HEK293 (cell line): ENCODE results near the gene TRIM66.
A peak's percentile ranks its signal among the peaks of the same experiment; 100 is the strongest.

Source experiments
- CTCF ChIA-PET: fragments of 350-600 bp; formaldehyde crosslinking; extraction: SDS; loops from one replicate; lab custom pipeline; 2021; ENCODE audit warnings: antibody characterized with exemption; lab: Yijun Ruan, JAX
- POLR2A ChIA-PET: fragments of 300-600 bp; formaldehyde crosslinking; extraction: SDS; loops from one replicate; lab custom pipeline; 2020; ENCODE audit warnings: antibody characterized with exemption, inconsistent platforms; lab: Yijun Ruan, JAX
- H3K27ac ChIP-seq: fragments of 200-500 bp; sonication (Bioruptor generic); 2 replicates; pipeline ENCODE4 v1.5.1; 2014; ENCODE audit warnings: low read depth, low read length, control low read depth, inconsistent platforms; ENCODE audit errors: extremely low read depth
- H3K36me3 ChIP-seq, 2 experiments: fragments of 200-500 bp in 1 of 2; sonication (Bioruptor generic) in 1 of 2; 1 replicate in 1 of 2; 2 replicates in 1 of 2; pipeline ENCODE4 v1.5.1; 2014 to 2017; ENCODE audit warnings: inconsistent platforms in 2 of 2, low read length in 2 of 2; ENCODE audit not compliant: control insufficient read depth in 2 of 2, insufficient read depth in 1 of 2
- H3K4me1 ChIP-seq: fragments of 200-500 bp; sonication (Bioruptor generic); 2 replicates; pipeline ENCODE4 v1.5.1; 2014; ENCODE audit warnings: mild to moderate bottlenecking, low read length, inconsistent platforms; ENCODE audit not compliant: control insufficient read depth, insufficient read depth
- H3K4me3 ChIP-seq: 2 replicates; pipeline ENCODE4 v1.5.1; 2011; ENCODE audit warnings: low read depth, mild to moderate bottlenecking, control low read depth, low read length, moderate library complexity
- H3K9me3 ChIP-seq: fragments of 200-500 bp; sonication (Bioruptor generic); 2 replicates; pipeline ENCODE4 v1.5.1; 2014; ENCODE audit warnings: low read depth, low read length, inconsistent platforms; ENCODE audit not compliant: control insufficient read depth, insufficient read depth
- GLIS1 ChIP-seq: fragments of 450-650 bp; formaldehyde crosslinking; IDR thresholded peaks from 2 replicates; pipeline ENCODE4 v1.5.1; 2016; ENCODE audit warnings: missing biosample characterization, missing genetic modification characterization
- ZEB2 ChIP-seq: fragments of 450-650 bp; formaldehyde crosslinking; IDR thresholded peaks from 2 replicates; pipeline ENCODE4 v1.5.1; 2016; ENCODE audit warnings: missing biosample characterization, missing genetic modification characterization
- ZNF10 ChIP-seq: fragments of 450-650 bp; formaldehyde crosslinking; IDR thresholded peaks from 2 replicates; pipeline ENCODE4 v1.5.1; 2017; ENCODE audit warnings: missing biosample characterization, missing genetic modification characterization
- ZNF112 ChIP-seq: fragments of 450-650 bp; formaldehyde crosslinking; IDR thresholded peaks from 2 replicates; pipeline ENCODE4 v1.5.0; 2017; ENCODE audit warnings: missing biosample characterization, missing genetic modification characterization
- ZNF274 ChIP-seq, 2 experiments: fragments of 200-500 bp in 1 of 2; fragments of 450-650 bp in 1 of 2; sonication (Bioruptor generic) in 1 of 2; formaldehyde crosslinking in 1 of 2; IDR thresholded peaks; 2 replicates each; pipeline versions ENCODE4 v1.5.1 to v1.6.1; 2014 to 2016; ENCODE audit warnings: borderline replicate concordance in 1 of 2, inconsistent platforms in 1 of 2, low read length in 1 of 2, missing biosample characterization in 1 of 2, missing genetic modification characterization in 1 of 2
- ZNF600 ChIP-seq: fragments of 450-650 bp; formaldehyde crosslinking; IDR thresholded peaks from 2 replicates; pipeline ENCODE4 v1.5.1; 2016; ENCODE audit warnings: missing biosample characterization, missing genetic modification characterization
- TF ChIP-seq, protein P1 (sequence below): fragments of 450-650 bp; formaldehyde crosslinking; IDR thresholded peaks from 2 replicates; pipeline ENCODE4 v1.5.1; 2016; ENCODE audit warnings: missing biosample characterization, missing genetic modification characterization
- TF ChIP-seq, protein P2 (sequence below): fragments of 450-650 bp; formaldehyde crosslinking; IDR thresholded peaks from 2 replicates; pipeline ENCODE4 v1.5.1; 2016; ENCODE audit warnings: missing biosample characterization, missing genetic modification characterization
- TF ChIP-seq, protein P3 (sequence below): fragments of 450-650 bp; formaldehyde crosslinking; IDR thresholded peaks from 2 replicates; pipeline ENCODE4 v1.5.1; 2016; ENCODE audit warnings: missing biosample characterization, missing genetic modification characterization

The TRIM66 gene

DNA sequence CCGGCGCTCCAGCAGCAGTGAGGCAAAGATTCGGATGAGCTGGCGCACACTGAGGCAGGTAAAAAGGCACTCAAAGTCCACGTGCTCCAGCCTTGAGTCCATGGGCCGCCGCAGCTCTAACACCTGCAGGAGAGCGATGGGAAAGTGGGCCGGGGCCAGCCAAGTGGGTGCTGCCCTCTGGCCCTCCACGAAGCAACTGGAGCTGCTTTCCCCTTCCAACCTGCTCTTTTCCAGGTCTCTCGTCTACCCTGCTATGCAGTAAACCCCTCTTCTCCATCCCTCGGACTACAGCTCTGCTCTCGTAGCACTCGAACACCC is 20.1 kb upstream of the TRIM66 start:
- CTCF ChIA-PET, result no interaction called here
- POLR2A ChIA-PET, result interaction anchor here (1.3 kb wide), 1 partner anchor 13 kb away, joined by 4 read pairs; no protein-coding TSS in a partner anchor

DNA sequence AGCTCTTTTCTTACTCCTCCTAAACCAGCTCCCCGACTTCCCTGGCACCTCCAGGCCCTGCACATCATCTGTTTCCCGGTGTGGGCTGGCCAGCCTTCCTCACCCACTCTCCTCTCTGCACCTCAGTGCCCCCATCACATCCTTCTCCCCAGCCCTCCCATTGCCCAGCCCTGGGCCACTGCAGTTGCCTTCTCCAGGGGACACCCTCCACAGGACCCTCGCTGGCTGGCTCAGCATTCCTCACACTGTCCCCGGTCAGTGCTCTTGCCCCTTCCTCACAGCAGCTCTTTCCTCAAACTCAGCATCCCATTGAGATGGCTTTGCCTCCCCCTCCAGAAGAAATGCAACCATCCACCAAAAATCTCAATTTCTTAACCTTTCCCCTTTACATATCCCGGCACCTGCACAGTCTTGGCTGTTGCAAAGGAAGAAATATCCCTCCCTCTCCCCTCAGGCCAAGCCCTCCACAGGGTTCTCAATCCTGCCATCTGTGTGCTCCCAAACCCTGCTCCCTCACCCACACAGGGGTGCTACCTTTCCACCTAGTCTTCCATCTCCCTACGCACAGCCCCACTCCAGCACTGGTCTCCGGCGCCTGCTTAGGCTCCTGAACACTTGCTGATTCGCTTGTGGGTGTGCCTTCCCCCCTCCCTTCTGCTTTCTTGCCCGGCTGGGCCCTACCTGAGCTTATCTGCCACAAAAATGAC is 19.6 kb upstream of the TRIM66 start:
- H3K4me1 ChIP-seq, result no peaks in the 10 kb centered on the region
- CTCF ChIA-PET, result interaction anchor here (0.5 to 0.7 kb wide), 2 partner anchors 93 to 121 kb away, joined by 3 read pairs; no protein-coding TSS in a partner anchor
- H3K9me3 ChIP-seq, result no peaks in the 10 kb centered on the region
- POLR2A ChIA-PET, result interaction anchor here (1.3 kb wide), 1 partner anchor 13 kb away, joined by 4 read pairs; no protein-coding TSS in a partner anchor
- no peak overlapping the region for H3K27ac ChIP-seq
- TF ChIP-seq, protein P1, sequence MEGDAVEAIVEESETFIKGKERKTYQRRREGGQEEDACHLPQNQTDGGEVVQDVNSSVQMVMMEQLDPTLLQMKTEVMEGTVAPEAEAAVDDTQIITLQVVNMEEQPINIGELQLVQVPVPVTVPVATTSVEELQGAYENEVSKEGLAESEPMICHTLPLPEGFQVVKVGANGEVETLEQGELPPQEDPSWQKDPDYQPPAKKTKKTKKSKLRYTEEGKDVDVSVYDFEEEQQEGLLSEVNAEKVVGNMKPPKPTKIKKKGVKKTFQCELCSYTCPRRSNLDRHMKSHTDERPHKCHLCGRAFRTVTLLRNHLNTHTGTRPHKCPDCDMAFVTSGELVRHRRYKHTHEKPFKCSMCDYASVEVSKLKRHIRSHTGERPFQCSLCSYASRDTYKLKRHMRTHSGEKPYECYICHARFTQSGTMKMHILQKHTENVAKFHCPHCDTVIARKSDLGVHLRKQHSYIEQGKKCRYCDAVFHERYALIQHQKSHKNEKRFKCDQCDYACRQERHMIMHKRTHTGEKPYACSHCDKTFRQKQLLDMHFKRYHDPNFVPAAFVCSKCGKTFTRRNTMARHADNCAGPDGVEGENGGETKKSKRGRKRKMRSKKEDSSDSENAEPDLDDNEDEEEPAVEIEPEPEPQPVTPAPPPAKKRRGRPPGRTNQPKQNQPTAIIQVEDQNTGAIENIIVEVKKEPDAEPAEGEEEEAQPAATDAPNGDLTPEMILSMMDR (tag by site-specific recombination), result no peak
- TF ChIP-seq ZNF600 (tag by site-specific recombination) (0 out of 2 replicates have a peak, but pooled peaks have one; percentile 21), ZNF10 (tag by site-specific recombination) (peak; percentile 96)
- no peak overlapping the region for H3K4me3 ChIP-seq
- peaks cover 0 to 35% of the 10 kb centered on the region in 2 experiments; a peak in 1 of 3 replicates for H3K36me3 ChIP-seq

More for the DNA sequence above, 20.1 kb upstream of the TRIM66 start:
- no peaks in the 10 kb centered on the region for H3K9me3 ChIP-seq
- H3K4me3 ChIP-seq, result no peak overlapping the region
- no peak overlapping the region for H3K27ac ChIP-seq
- peaks cover 0 to 34% of the 10 kb centered on the region in 2 experiments; a peak in 1 of 3 replicates for H3K36me3 ChIP-seq
- TF ChIP-seq, protein P2, sequence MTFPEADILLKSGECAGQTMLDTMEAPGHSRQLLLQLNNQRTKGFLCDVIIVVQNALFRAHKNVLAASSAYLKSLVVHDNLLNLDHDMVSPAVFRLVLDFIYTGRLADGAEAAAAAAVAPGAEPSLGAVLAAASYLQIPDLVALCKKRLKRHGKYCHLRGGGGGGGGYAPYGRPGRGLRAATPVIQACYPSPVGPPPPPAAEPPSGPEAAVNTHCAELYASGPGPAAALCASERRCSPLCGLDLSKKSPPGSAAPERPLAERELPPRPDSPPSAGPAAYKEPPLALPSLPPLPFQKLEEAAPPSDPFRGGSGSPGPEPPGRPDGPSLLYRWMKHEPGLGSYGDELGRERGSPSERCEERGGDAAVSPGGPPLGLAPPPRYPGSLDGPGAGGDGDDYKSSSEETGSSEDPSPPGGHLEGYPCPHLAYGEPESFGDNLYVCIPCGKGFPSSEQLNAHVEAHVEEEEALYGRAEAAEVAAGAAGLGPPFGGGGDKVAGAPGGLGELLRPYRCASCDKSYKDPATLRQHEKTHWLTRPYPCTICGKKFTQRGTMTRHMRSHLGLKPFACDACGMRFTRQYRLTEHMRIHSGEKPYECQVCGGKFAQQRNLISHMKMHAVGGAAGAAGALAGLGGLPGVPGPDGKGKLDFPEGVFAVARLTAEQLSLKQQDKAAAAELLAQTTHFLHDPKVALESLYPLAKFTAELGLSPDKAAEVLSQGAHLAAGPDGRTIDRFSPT (tag by site-specific recombination), result no peak
- TF ChIP-seq, protein P3, sequence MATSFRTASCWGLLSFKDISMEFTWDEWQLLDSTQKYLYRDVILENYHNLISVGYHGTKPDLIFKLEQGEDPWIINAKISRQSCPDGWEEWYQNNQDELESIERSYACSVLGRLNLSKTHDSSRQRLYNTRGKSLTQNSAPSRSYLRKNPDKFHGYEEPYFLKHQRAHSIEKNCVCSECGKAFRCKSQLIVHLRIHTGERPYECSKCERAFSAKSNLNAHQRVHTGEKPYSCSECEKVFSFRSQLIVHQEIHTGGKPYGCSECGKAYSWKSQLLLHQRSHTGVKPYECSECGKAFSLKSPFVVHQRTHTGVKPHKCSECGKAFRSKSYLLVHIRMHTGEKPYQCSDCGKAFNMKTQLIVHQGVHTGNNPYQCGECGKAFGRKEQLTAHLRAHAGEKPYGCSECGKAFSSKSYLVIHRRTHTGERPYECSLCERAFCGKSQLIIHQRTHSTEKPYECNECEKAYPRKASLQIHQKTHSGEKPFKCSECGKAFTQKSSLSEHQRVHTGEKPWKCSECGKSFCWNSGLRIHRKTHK, result no peak
- H3K4me1 ChIP-seq, result no peaks in the 10 kb centered on the region

DNA sequence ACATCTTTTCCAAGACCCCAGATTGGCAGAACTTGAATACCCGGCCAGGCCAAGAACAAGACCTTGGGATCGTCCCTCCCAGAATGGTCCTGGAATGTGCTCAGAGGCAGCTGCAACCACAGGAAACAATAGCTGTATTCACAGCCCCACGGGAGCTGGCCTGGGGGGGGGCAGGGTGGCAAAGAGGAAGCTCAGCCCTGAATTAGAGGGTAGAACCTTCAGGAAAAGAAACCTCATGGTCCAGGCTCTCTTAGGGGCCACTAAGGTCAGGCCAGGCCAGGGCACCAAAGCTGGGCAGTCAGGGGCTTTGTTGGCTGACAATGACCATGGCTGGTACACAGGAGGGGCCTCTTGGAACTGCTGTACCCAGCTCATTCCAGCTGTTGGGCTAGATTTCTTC is 17.4 kb upstream of the TRIM66 start:
- Histone ChIP-seq H3K9me3 (no peaks in the 10 kb centered on the region), H3K36me3 (peaks cover 0 to 47% of the 10 kb centered on the region in 2 experiments; a peak in 1 of 3 replicates), H3K27ac (no peak overlapping the region), H3K4me1 (no peaks in the 10 kb centered on the region), H3K4me3 (no peak overlapping the region)
- TF ChIP-seq ZNF274 (IDR thresholded peaks at IDR 0.05; ENCODE audit: low read length) (no peak), ZNF274 (tag by site-specific recombination; IDR thresholded peaks at IDR 0.05; ENCODE audit: borderline replicate concordance) (no peak), GLIS1 (tag by site-specific recombination) (peak; percentile 30; the same call in 1 of the 2 replicates), ZEB2 (no peak)
- POLR2A ChIA-PET, result interaction anchor here (1.1 kb wide), 1 partner anchor 11 kb away, joined by 4 read pairs; no protein-coding TSS in a partner anchor
- CTCF ChIA-PET, result interaction anchor here (1.0 kb wide), 2 partner anchors 113 to 438 kb away, joined by 3 to 4 read pairs; no protein-coding TSS in a partner anchor

DNA sequence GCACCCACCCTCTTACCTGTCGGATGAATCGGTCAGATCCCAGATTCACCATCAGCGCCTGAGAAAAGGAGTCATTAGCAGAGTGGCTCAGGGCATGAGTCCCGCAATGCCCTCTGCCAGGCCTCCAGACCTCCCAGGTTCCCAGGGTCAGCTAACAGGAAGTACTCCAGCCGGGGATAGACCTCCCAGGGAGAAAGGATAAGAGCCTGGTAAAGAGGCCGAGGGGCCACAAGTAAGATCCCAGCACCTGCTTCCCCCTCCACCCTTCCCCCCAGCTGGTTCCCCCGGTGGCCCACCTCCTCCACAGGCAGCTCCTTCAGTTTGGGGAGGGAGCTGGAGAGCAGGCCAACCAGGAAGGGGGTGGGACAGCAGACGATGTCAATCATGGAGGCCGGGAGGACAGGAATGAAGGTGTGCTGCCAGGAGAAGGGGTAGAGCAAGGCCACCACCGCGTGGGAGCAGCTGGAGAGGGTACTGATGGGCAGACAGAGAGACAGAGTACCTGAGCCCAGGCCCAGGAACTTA is 16.5 kb upstream of the TRIM66 start:
- peaks cover 0 to 52% of the 10 kb centered on the region in 2 experiments; a peak in 1 of 3 replicates for H3K36me3 ChIP-seq
- no peak overlapping the region for H3K27ac ChIP-seq
- H3K4me1 ChIP-seq, result no peaks in the 10 kb centered on the region
- H3K9me3 ChIP-seq, result no peaks in the 10 kb centered on the region
- ChIA-PET POLR2A (interaction anchor here (1.2 kb wide), 1 partner anchor 10 kb away, joined by 3 read pairs; no protein-coding TSS in a partner anchor), CTCF (no interaction called here)
- TF ChIP-seq ZNF112 (tag by site-specific recombination) (no peak), GLIS1 (tag by site-specific recombination) (peak; percentile 44; the same call in 1 of the 2 replicates)
- H3K4me3 ChIP-seq, result no peak overlapping the region
